ENCODE results near the gene CDC34. TPM values are rescaled to one million over a fixed set of nuclear protein-coding genes. Genes with fewer than 3 reads are reported as not detected.

CDC34 gene
- total and polyA plus RNA-seq, 9 of the 15 experiments (the other 6 are each of a cell fraction or from before 2014, with no cell fraction given) = 0.80 to 203 (median 65.5) TPM

DNA sequence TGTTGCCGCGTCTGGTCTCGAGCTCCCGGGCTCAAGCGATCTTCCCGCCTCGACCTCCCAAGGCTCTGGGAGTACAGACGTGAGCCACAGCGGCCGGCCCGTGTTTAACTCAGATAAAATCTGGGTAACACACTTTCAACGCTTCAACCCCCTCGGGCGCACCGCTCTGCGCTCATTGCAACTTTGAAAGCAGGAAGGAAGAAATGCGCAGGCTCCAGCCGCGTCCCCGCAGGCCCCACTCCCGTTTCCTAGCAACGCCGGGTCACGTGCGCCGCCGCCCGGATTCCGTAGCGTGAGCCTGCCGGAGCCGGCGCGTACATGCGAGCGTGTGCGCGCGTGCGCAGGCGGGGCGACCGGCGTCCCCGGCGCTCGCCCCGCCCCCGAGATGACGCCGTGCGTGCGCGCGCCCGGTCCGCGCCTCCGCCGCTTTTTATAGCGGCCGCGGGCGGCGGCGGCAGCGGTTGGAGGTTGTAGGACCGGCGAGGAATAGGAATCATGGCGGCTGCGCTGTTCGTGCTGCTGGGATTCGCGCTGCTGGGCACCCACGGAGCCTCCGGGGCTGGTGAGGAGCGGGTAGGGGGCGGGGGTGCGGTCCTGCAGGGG, 40.7 kb downstream of the CDC34 start, which contains the start of gene BSG (continued):
- TF ChIP-seq, protein P1, sequence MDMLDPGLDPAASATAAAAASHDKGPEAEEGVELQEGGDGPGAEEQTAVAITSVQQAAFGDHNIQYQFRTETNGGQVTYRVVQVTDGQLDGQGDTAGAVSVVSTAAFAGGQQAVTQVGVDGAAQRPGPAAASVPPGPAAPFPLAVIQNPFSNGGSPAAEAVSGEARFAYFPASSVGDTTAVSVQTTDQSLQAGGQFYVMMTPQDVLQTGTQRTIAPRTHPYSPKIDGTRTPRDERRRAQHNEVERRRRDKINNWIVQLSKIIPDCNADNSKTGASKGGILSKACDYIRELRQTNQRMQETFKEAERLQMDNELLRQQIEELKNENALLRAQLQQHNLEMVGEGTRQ (CRISPR knock-in tag; IDR thresholded peaks at IDR 0.05) = peak; percentile 98
- no peak for TF ChIP-seq ZNF75A (CRISPR knock-in tag; IDR thresholded peaks at IDR 0.05)
- TF ChIP-seq RB1 (IDR thresholded peaks at IDR 0.05; ENCODE audit: low read depth) = peak; percentile 62
- no peak; the same call in none of the 2 replicates for TF ChIP-seq MBD2 (IDR thresholded peaks at IDR 0.05; ENCODE audit: borderline replicate concordance, low read depth)
- no peak for TF ChIP-seq MED1 (CRISPR knock-in tag; IDR thresholded peaks at IDR 0.05; ENCODE audit: borderline replicate concordance)
- TF ChIP-seq GATA2 (CRISPR knock-in tag; IDR thresholded peaks at IDR 0.05) = peak; percentile 87
- TF ChIP-seq, protein P2, sequence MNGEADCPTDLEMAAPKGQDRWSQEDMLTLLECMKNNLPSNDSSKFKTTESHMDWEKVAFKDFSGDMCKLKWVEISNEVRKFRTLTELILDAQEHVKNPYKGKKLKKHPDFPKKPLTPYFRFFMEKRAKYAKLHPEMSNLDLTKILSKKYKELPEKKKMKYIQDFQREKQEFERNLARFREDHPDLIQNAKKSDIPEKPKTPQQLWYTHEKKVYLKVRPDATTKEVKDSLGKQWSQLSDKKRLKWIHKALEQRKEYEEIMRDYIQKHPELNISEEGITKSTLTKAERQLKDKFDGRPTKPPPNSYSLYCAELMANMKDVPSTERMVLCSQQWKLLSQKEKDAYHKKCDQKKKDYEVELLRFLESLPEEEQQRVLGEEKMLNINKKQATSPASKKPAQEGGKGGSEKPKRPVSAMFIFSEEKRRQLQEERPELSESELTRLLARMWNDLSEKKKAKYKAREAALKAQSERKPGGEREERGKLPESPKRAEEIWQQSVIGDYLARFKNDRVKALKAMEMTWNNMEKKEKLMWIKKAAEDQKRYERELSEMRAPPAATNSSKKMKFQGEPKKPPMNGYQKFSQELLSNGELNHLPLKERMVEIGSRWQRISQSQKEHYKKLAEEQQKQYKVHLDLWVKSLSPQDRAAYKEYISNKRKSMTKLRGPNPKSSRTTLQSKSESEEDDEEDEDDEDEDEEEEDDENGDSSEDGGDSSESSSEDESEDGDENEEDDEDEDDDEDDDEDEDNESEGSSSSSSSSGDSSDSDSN (IDR thresholded peaks at IDR 0.05; ENCODE audit: borderline replicate concordance in 1 of 2, low read depth in 2 of 2, low read length in 2 of 2) = peak in 1 of 2 experiments; percentile 80; a peak in 2 of 4 replicates
- TF ChIP-seq, protein P3, sequence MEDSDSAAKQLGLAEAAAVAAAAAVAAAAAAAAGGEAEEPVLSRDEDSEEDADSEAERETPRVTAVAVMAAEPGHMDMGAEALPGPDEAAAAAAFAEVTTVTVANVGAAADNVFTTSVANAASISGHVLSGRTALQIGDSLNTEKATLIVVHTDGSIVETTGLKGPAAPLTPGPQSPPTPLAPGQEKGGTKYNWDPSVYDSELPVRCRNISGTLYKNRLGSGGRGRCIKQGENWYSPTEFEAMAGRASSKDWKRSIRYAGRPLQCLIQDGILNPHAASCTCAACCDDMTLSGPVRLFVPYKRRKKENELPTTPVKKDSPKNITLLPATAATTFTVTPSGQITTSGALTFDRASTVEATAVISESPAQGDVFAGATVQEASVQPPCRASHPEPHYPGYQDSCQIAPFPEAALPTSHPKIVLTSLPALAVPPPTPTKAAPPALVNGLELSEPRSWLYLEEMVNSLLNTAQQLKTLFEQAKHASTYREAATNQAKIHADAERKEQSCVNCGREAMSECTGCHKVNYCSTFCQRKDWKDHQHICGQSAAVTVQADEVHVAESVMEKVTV (CRISPR knock-in tag; IDR thresholded peaks at IDR 0.05) = no peak
- TF ChIP-seq, protein P4, sequence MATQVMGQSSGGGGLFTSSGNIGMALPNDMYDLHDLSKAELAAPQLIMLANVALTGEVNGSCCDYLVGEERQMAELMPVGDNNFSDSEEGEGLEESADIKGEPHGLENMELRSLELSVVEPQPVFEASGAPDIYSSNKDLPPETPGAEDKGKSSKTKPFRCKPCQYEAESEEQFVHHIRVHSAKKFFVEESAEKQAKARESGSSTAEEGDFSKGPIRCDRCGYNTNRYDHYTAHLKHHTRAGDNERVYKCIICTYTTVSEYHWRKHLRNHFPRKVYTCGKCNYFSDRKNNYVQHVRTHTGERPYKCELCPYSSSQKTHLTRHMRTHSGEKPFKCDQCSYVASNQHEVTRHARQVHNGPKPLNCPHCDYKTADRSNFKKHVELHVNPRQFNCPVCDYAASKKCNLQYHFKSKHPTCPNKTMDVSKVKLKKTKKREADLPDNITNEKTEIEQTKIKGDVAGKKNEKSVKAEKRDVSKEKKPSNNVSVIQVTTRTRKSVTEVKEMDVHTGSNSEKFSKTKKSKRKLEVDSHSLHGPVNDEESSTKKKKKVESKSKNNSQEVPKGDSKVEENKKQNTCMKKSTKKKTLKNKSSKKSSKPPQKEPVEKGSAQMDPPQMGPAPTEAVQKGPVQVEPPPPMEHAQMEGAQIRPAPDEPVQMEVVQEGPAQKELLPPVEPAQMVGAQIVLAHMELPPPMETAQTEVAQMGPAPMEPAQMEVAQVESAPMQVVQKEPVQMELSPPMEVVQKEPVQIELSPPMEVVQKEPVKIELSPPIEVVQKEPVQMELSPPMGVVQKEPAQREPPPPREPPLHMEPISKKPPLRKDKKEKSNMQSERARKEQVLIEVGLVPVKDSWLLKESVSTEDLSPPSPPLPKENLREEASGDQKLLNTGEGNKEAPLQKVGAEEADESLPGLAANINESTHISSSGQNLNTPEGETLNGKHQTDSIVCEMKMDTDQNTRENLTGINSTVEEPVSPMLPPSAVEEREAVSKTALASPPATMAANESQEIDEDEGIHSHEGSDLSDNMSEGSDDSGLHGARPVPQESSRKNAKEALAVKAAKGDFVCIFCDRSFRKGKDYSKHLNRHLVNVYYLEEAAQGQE (IDR thresholded peaks at IDR 0.05; ENCODE audit: borderline replicate concordance) = peak; percentile 98
- TF ChIP-seq, protein P4 (CRISPR knock-in tag; IDR thresholded peaks at IDR 0.05; ENCODE audit: low read depth) = 0 out of 2 replicates have a peak, but pooled peaks have one; percentile 60
- TF ChIP-seq C11orf30 (IDR thresholded peaks at IDR 0.05; ENCODE audit: low read depth) = no peak
- TF ChIP-seq CREB1 (IDR thresholded peaks at IDR 0.05) = peak; percentile 75; the same call in 1 of the 2 replicates
- peak; percentile 60; the same call in 1 of the 2 replicates for TF ChIP-seq CREB1 (CRISPR knock-in tag; IDR thresholded peaks at IDR 0.05)

Data from K562 (cell line).